Stomach (tissue), 9 donors: Measurements from ENCODE around the gene CD9. TPM values are rescaled to one million over a fixed set of nuclear protein-coding genes. Genes with fewer than 3 reads are reported as not detected.
"Not testable (repeated sequence)": the region's sequence is repeated elsewhere in the genome, so short reads cannot be mapped to it uniquely, and the experiment has no call there.

Experiments used
- DNase-seq, 2 donors: peaks; one replicate each; pipeline versions ENCODE4 v3.0.0 to v3.0.0-alpha.2; 2013 to 2019
- H3K27ac ChIP-seq, 5 donors: fragments of 200-600 bp in 4 of 5; sonication (generic) in 4 of 5; one replicate each; pipeline ENCODE4 v1.5.1; 2013 to 2019; ENCODE audit warnings: mild to moderate bottlenecking in 1 of 5, moderate library complexity in 1 of 5
- H3K27me3 ChIP-seq, 3 donors: fragments of 200-600 bp; sonication (generic); one replicate each; pipeline ENCODE4 v1.5.1; 2017 to 2019; ENCODE audit warnings: mixed run types in 1 of 3
- H3K36me3 ChIP-seq, 4 donors: fragments of 200-600 bp; sonication (generic); 1 replicate in 3 of 4; 2 replicates in 1 of 4; pipeline ENCODE4 v1.5.1; 2016 to 2019
- H3K4me1 ChIP-seq, 4 donors: fragments of 200-600 bp; sonication (generic); one replicate each; pipeline ENCODE4 v1.5.1; 2016 to 2019
- H3K4me3 ChIP-seq, 4 donors: fragments of 200-600 bp; sonication (generic) in 3 of 4; one replicate each; pipeline ENCODE4 v1.5.1; 2016 to 2019; ENCODE audit warnings: mild to moderate bottlenecking in 1 of 4
- H3K9me3 ChIP-seq, 4 donors: fragments of 200-600 bp; sonication (generic); one replicate each; pipeline ENCODE4 v1.5.1; 2016 to 2019
- EP300 ChIP-seq: sonication (generic); formaldehyde crosslinking; IDR thresholded peaks from one replicate; pipeline ENCODE4 v1.6.1; 2017; ENCODE audit warnings: antibody characterized with exemption
- POLR2A ChIP-seq, 4 donors: fragments of 450-650 bp; IDR thresholded peaks; one replicate each; pipeline ENCODE4 v1.6.1; 2016; ENCODE audit warnings: antibody characterized with exemption in 4 of 4, control low read depth in 2 of 4, mild to moderate bottlenecking in 1 of 4, moderate library complexity in 1 of 4
- POLR2AphosphoS5 ChIP-seq, 3 donors: sonication (generic); formaldehyde crosslinking; IDR thresholded peaks; one replicate each; pipeline ENCODE4 v1.6.1; 2016; ENCODE audit warnings: antibody characterized with exemption in 3 of 3
- WGBS, 5 donors: extraction: QIAGEN DNeasy Blood & Tissue Kit in 3 of 5; methylation state at CpG; one replicate each; pipeline versions ENCODE4 v1.1.5 to v1.1.7; 2013 to 2018; 5-methylcytosine and 5-hydroxymethylcytosine counted together
- intact Hi-C: fragments of 100-400 bp; cut with DNase I; formaldehyde crosslinking; loops from one replicate; pipeline ENCODE4 v1.15.1; 2023; ENCODE audit warnings: low total_unique reads
- polyA plus RNA-seq, 3 donors: library from polyadenylated mRNA; stranded (reverse); fragments of 200-250 nt; gene quantifications; one replicate each; pipeline ENCODE4 v1.2.3, GENCODE V29; 2013
- total RNA-seq, 5 donors: library from RNA; depleted of rRNA; stranded (reverse); fragments of >200 nt; gene quantifications; one replicate each; pipeline versions ENCODE4 v1.1.0 to v1.2.3, GENCODE V29; 2014 to 2016
- TF ChIP-seq, protein P1 (sequence below), 7 experiments: fragments of 450-650 bp in 4 of 7; fragments of 200-600 bp in 3 of 7; sonication (generic) in 3 of 7; IDR thresholded peaks; one replicate each; pipeline ENCODE4 v1.5.1; 2016 to 2019; ENCODE audit warnings: antibody characterized with exemption in 7 of 7, control low read depth in 2 of 7, mild to moderate bottlenecking in 1 of 7
- donor health status: healthy with polysubstance abuse.
- donor health status: Bipolar disorder and iron deficiency.
- donor health status: healthy.

The CD9 gene
- total and polyA plus RNA-seq, 8 donors: 51.0 to 421 (median 139) TPM

DNA sequence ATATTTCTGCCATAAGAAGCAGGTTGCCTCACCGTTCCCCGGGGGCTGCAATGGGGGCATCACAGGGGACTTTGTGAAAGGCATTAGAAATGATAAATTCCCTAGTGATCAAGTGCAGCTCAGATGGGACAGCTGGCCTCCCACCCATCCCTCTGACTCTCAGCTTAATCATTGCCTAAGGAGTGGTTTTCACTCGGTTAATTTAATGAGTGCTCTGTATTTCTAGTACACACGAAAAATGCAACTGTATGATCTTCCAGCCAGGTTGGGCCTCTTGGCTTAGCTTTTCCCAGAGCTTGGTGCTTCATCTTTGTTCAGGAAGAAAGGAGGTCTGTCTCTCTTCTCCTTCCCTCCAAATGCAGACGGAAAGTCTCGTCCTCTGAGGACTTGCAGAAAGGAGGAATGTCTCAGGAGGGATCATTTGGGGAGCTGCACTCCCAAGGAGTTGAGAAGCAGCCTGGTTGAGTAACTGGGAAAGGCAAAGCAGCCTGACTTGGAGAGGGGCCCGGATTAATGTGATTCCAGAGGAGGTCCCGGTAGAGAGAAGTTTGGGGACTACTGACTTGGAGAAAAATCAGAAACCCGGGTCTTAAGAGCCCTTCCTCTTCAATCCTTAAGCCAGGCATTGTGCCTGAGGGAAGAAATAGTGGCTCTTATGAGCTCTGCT is 7.2 kb downstream of the CD9 start:
- peak overlapping the region in 4 of 5 donors; percentile 89 to 99 (median 94) for H3K27ac ChIP-seq
- H3K4me3 ChIP-seq: no peak overlapping the region
- peaks cover 0 to 14% (median 6%) of the 10 kb centered on the region in 4 donors for H3K36me3 ChIP-seq
- 64 to 70% (median 69%) methylated on average over 9 of the region's 9 CpGs for WGBS, 5 donors
- intact Hi-C loops: no loop called here
- DNase-seq: no peak
- no peak for TF ChIP-seq POLR2A (IDR thresholded peaks at IDR 0.05)
- TF ChIP-seq POLR2AphosphoS5 (IDR thresholded peaks at IDR 0.05): no peak
- TF ChIP-seq EP300: no peak
- TF ChIP-seq, protein P1, sequence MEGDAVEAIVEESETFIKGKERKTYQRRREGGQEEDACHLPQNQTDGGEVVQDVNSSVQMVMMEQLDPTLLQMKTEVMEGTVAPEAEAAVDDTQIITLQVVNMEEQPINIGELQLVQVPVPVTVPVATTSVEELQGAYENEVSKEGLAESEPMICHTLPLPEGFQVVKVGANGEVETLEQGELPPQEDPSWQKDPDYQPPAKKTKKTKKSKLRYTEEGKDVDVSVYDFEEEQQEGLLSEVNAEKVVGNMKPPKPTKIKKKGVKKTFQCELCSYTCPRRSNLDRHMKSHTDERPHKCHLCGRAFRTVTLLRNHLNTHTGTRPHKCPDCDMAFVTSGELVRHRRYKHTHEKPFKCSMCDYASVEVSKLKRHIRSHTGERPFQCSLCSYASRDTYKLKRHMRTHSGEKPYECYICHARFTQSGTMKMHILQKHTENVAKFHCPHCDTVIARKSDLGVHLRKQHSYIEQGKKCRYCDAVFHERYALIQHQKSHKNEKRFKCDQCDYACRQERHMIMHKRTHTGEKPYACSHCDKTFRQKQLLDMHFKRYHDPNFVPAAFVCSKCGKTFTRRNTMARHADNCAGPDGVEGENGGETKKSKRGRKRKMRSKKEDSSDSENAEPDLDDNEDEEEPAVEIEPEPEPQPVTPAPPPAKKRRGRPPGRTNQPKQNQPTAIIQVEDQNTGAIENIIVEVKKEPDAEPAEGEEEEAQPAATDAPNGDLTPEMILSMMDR (IDR thresholded peaks at IDR 0.05): no peak
- no peaks in the 10 kb centered on the region for H3K27me3 ChIP-seq
- H3K4me1 ChIP-seq: peaks cover 60 to 99% (median 77%) of the 10 kb centered on the region in 4 donors
- no peaks in the 10 kb centered on the region for H3K9me3 ChIP-seq

DNA sequence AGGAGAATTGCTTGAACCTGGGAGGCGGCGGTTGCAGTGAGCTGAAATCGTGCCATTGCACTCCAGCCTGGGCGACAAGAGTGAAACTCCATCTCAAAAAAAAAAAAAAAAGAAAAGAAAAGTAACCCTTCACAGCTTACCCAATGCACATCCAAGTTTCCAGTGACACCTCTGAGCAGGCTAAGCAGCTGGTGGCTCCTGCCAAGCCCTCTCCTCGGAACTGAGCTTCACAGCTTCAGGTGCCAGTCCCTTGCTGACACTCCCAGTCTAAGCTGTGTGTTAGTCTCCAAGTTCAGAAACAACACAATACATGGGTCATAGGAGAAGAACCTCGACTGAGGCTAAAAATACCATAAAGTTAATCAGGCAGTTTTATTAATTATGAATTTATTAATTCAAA is 7.9 kb downstream of the CD9 start:
- H3K27ac ChIP-seq: peak overlapping the region in 4 of 5 donors; percentile 89 to 99 (median 94)
- TF ChIP-seq POLR2AphosphoS5 (IDR thresholded peaks at IDR 0.05): no peak
- no peak for TF ChIP-seq POLR2A (IDR thresholded peaks at IDR 0.05)
- TF ChIP-seq, protein P1 (IDR thresholded peaks at IDR 0.05): no peak
- TF ChIP-seq EP300: no peak
- no peak overlapping the region for H3K4me3 ChIP-seq
- 64 to 80% (median 69%) methylated on average over 6 of the region's 6 CpGs for WGBS, 5 donors
- no peaks in the 10 kb centered on the region for H3K27me3 ChIP-seq
- DNase-seq: no peak
- no peaks in the 10 kb centered on the region for H3K9me3 ChIP-seq
- H3K4me1 ChIP-seq: peaks cover 58 to 99% (median 77%) of the 10 kb centered on the region in 4 donors
- intact Hi-C loops: no loop called here
- peaks cover 0 to 15% (median 7%) of the 10 kb centered on the region in 4 donors for H3K36me3 ChIP-seq

DNA sequence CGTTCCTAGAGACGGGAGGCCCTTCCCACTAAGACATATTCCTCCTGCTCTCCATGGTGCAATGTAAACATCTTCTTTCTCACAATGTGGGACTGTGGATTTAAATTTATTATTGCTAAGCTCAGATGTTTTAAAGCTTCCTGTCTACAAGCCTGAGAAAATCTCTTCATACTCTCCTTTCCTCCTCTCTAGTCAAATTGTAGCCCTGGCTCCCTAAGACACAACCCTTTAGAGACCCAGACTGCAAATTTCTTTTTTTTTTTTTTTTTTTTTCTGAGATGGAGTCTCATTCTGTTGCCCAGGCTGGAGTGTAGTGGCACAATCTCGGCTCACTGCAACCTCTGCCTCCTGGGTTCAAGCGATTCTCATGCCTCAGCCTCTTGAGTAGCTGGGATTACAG is 9.2 kb downstream of the CD9 start:
- intact Hi-C loops: not testable (repeated sequence)

DNA sequence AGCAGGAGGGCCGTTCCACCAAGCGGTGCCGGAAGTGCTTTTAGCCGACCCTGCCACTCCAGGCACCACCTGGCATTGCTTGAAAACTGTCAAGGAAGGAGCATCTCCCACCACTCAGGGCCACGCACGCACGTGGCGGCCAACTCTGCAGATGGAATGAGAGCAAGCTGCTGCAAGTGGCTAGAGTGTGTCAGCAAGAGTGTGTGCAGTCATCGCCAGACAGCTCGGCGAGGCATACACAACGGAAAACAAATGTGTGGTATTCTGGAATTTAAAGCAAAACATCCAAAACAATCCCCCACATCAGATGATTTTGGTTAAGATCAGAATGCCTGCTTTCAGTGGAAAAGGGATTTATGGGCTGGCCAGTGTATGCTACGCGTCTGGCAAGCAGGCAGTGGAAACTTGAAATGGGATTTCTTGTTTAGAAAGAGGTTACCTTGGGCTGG is 11.2 kb downstream of the CD9 start:
- H3K36me3 ChIP-seq: peaks cover 0 to 20% (median 9%) of the 10 kb centered on the region in 4 donors
- no peaks in the 10 kb centered on the region for H3K9me3 ChIP-seq
- DNase-seq: no peak
- H3K4me3 ChIP-seq: no peak overlapping the region
- intact Hi-C loops: no loop called here
- WGBS, 5 donors: 65 to 78% (median 73%) methylated on average over 14 of the region's 14 CpGs
- peaks cover 55 to 97% (median 77%) of the 10 kb centered on the region in 4 donors for H3K4me1 ChIP-seq
- peak overlapping the region in 4 of 5 donors; percentile 6 to 99 (median 65) for H3K27ac ChIP-seq
- TF ChIP-seq POLR2AphosphoS5 (IDR thresholded peaks at IDR 0.05) (peak in 1 of 3 donors; percentile 24), EP300 (no peak)
- TF ChIP-seq, protein P1 (IDR thresholded peaks at IDR 0.05): no peak
- H3K27me3 ChIP-seq: no peaks in the 10 kb centered on the region

More for the DNA sequence above, 9.2 kb downstream of the CD9 start:
- not testable (repeated sequence) for DNase-seq, H3K9me3 ChIP-seq, H3K27me3 ChIP-seq, H3K4me3 ChIP-seq
- WGBS, 5 donors: 80 to 99% (median 87%) methylated on average over 4 of the region's 4 CpGs
- Histone ChIP-seq H3K36me3 (peaks cover 0 to 20% (median 9%) of the 10 kb centered on the region in 4 donors), H3K27ac (peak overlapping the region in 4 of 5 donors; percentile 33 to 99 (median 65)), H3K4me1 (peaks cover 54 to 97% (median 74%) of the 10 kb centered on the region in 4 donors)

DNA sequence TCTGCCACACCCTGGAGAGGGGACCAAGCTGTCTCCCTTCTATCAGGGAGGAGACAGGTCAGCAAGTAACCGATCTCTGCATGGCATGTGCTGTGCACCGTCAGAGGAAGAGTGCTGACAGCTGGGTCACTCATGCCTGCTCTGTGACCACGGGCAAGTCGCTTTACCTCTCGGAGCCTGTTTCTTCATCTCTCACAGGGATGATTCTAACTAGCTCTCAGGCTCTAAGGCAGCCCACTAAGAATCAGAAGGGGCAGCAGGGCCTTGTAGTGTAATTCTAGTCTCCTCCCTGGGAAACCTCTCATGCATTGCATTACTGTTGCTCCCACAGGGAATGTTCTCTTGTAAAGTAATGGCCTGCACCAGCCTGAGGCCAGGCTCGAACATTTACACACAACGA is 11.9 kb downstream of the CD9 start:
- Histone ChIP-seq H3K27me3 (no peaks in the 10 kb centered on the region), H3K36me3 (peaks cover 0 to 20% (median 9%) of the 10 kb centered on the region in 4 donors), H3K9me3 (no peaks in the 10 kb centered on the region), H3K4me3 (no peak overlapping the region), H3K4me1 (peaks cover 56 to 97% (median 79%) of the 10 kb centered on the region in 4 donors), H3K27ac (peak overlapping the region in 4 of 5 donors; percentile 6 to 99 (median 65))
- no peak for TF ChIP-seq POLR2A (IDR thresholded peaks at IDR 0.05)
- TF ChIP-seq, protein P1 (IDR thresholded peaks at IDR 0.05): no peak
- TF ChIP-seq EP300: no peak
- TF ChIP-seq POLR2AphosphoS5 (IDR thresholded peaks at IDR 0.05): no peak
- intact Hi-C loops: no loop called here
- no peak for DNase-seq
- WGBS, 5 donors: 71 to 92% (median 87%) methylated on average over 5 to 7 of the region's 7 CpGs
